Lower lobe of right lung (tissue), 2 donors: Measurements from ENCODE around the gene CD8B. TPM values are rescaled to one million over a fixed set of nuclear protein-coding genes. Genes with fewer than 3 reads are reported as not detected.

ENCODE experiments used
- ATAC-seq, 2 donors: fragments of 200-7000 bp; cut with Tn5 transposase; one replicate each; pipeline ENCODE4 v1.9.1; 2020 to 2022; ENCODE audit warnings: mild to moderate bottlenecking in 2 of 2, moderate library complexity in 2 of 2
- DNase-seq: peaks from one replicate; pipeline ENCODE4 v3.0.0-alpha.2; 2020
- H3K27ac ChIP-seq: fragments of 200-600 bp; one replicate; pipeline ENCODE4 v1.8.0; 2022
- H3K27me3 ChIP-seq: fragments of 200-600 bp; one replicate; pipeline ENCODE4 v1.8.0; 2022; ENCODE audit warnings: low read depth
- H3K36me3 ChIP-seq: fragments of 200-600 bp; one replicate; pipeline ENCODE4 v1.8.0; 2022; ENCODE audit warnings: mild to moderate bottlenecking
- H3K4me1 ChIP-seq: fragments of 200-600 bp; one replicate; pipeline ENCODE4 v1.8.0; 2022
- H3K4me3 ChIP-seq: fragments of 200-600 bp; one replicate; pipeline ENCODE4 v1.8.0; 2022; ENCODE audit warnings: mild to moderate bottlenecking
- H3K9me3 ChIP-seq: fragments of 200-600 bp; one replicate; pipeline ENCODE4 v1.8.0; 2022
- intact Hi-C: fragments of 100-400 bp; cut with DNase I; formaldehyde crosslinking; loops from one replicate; pipeline ENCODE4 v1.11.0; 2022
- total RNA-seq: library from RNA; stranded (reverse); fragmentation: NEBNext Ultra II Directional; extraction: Animal tissue kit (Norgen Biotek cat#: 25700); gene quantifications from one replicate; pipeline ENCODE4 v1.2.1, GENCODE V29; 2021
- TF ChIP-seq, protein P1 (sequence below): fragments of 200-600 bp; IDR thresholded peaks from one replicate; pipeline ENCODE4 v1.8.0; 2022; ENCODE audit warnings: antibody characterized with exemption, mild to moderate bottlenecking
- donor health status: DM: no; HTN: yes; CAD: no; lungs with severe emphysema.

The CD8B gene
- total RNA-seq, 1 donor from 2014 or later, result 1.5 TPM

DNA sequence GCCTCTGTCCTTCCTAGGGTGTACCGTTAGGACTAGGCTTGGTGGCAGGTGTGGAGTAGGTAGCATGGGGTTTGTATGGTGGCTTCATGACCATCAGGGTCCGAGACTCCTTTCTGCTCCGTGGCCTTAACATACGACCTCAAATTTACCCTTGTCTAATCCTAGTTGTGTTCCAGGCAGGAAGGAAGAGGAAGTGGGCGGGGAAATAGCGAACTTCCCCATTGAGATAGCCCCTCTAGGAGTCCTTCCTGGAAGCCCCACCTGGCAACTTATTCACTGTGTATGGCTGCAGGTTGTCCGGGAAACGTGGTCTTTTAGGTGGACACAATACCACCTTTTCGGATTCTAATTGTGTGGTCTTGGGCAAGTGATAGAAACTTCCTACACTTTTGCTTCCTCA, 80.3 kb downstream of the CD8B start:
- intact Hi-C loops, result no loop called here
- H3K27me3 ChIP-seq, result peaks cover 3% of the 10 kb centered on the region

DNA sequence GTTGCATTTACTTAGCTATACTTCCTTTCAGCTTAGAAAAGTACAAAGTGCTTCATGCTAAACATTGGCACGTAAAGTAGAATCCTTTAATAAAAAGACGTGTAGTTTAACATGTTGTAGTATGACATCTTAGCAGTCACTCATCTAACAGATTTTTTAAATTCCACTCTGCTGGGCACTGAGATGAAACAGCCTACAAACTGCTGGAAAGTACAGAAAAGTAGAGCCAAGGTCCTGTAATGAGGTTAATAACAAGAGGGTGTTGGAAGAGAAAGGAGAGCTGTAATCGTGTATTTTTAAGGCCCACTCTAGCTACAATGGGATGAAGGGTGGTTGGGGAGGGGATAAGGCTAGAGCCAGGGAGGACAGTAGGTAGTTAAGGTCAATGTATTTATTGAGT, 81.7 kb downstream of the CD8B start:
- Histone ChIP-seq H3K27me3 (no peaks in the 10 kb centered on the region), H3K4me3 (no peak overlapping the region), H3K4me1 (no peaks in the 10 kb centered on the region), H3K9me3 (no peaks in the 10 kb centered on the region), H3K27ac (no peak overlapping the region), H3K36me3 (peaks cover 10% of the 10 kb centered on the region)
- ATAC-seq, result no peak
- DNase-seq, result no peak
- intact Hi-C loops, result no loop called here
- TF ChIP-seq, protein P1, sequence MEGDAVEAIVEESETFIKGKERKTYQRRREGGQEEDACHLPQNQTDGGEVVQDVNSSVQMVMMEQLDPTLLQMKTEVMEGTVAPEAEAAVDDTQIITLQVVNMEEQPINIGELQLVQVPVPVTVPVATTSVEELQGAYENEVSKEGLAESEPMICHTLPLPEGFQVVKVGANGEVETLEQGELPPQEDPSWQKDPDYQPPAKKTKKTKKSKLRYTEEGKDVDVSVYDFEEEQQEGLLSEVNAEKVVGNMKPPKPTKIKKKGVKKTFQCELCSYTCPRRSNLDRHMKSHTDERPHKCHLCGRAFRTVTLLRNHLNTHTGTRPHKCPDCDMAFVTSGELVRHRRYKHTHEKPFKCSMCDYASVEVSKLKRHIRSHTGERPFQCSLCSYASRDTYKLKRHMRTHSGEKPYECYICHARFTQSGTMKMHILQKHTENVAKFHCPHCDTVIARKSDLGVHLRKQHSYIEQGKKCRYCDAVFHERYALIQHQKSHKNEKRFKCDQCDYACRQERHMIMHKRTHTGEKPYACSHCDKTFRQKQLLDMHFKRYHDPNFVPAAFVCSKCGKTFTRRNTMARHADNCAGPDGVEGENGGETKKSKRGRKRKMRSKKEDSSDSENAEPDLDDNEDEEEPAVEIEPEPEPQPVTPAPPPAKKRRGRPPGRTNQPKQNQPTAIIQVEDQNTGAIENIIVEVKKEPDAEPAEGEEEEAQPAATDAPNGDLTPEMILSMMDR, result no peak

More for the DNA sequence above, 80.3 kb downstream of the CD8B start:
- Histone ChIP-seq H3K27ac (no peak overlapping the region), H3K36me3 (no peaks in the 10 kb centered on the region), H3K9me3 (no peaks in the 10 kb centered on the region), H3K4me1 (no peaks in the 10 kb centered on the region), H3K4me3 (no peak overlapping the region)
- TF ChIP-seq, protein P1, result no peak
- no peak for DNase-seq
- no peak for ATAC-seq

DNA sequence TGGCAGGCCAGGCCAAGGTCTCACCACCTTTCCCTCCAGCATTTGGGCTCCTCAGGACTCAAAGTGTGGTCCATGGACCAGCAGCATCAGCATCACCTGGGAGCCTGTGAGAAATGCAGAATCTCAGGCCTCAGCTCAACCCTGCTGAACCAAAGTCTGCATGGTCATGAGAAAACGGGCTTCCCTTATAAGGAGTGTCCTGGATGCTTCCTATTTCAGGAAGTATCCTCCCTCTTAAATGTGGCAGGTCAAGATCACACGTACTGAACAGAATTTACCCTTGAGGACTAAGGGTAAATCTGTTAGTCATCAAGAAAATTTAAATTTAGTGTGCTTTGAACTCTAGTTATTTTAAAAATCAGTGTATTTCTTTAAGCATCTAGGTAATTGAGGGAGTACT, 82.7 kb downstream of the CD8B start:
- ATAC-seq, result no peak

DNA sequence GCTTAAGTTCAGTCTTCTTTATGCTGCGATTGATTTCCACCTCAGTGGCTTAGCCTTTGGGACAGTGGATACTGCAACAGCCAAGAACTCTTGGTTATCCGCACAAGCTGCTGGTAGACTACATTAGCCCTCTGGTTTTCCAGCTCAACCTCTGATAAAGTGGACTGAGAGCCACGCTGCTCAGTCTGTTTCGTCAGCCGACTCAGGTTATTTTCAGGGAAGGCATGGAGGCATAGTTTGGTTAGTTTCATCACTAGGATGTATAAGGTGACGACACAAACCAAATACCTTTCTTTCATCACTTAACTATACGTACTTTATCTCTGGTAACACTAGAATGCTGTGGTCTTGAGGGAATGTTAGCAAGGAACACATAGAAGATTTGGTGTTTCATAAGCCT, 85.2 kb downstream of the CD8B start:
- intact Hi-C loops, result no loop called here
- peaks cover 44% of the 10 kb centered on the region for H3K36me3 ChIP-seq
- no peaks in the 10 kb centered on the region for H3K4me1 ChIP-seq
- TF ChIP-seq, protein P1, result no peak
- ATAC-seq (no peak), DNase-seq (no peak)
- H3K27me3 ChIP-seq, result no peaks in the 10 kb centered on the region
- no peak overlapping the region for H3K4me3 ChIP-seq
- H3K9me3 ChIP-seq, result no peaks in the 10 kb centered on the region
- H3K27ac ChIP-seq, result no peak overlapping the region

More for the DNA sequence above, 82.7 kb downstream of the CD8B start:
- intact Hi-C loops, result no loop called here
- DNase-seq, result no peak
- H3K27ac ChIP-seq, result no peak overlapping the region
- H3K4me1 ChIP-seq, result no peaks in the 10 kb centered on the region
- peaks cover 20% of the 10 kb centered on the region for H3K36me3 ChIP-seq
- no peaks in the 10 kb centered on the region for H3K9me3 ChIP-seq
- TF ChIP-seq, protein P1, result no peak
- no peak overlapping the region for H3K4me3 ChIP-seq
- no peaks in the 10 kb centered on the region for H3K27me3 ChIP-seq

DNA sequence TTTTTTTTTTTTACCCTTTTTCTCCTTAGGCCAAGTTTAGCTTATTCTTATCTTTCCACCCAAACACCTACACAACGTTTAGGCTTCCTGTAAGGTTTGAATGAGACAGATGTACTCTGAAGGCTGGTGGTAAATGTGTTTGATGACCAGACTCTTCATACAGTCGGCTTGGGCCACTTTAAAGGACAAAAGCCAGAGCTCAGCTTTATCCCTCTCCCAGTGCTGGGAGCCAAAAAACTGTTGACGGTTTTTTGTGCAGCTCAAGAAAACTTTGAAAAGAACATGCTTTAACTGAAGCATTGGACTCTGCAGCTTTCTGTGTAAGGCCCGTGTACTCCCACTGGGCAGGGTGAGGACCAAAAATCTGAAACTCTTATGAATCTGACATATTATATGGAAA, 86.3 kb downstream of the CD8B start:
- Histone ChIP-seq H3K36me3 (peaks cover 56% of the 10 kb centered on the region), H3K27me3 (no peaks in the 10 kb centered on the region), H3K4me1 (no peaks in the 10 kb centered on the region), H3K4me3 (no peak overlapping the region), H3K27ac (no peak overlapping the region), H3K9me3 (no peaks in the 10 kb centered on the region)
- TF ChIP-seq, protein P1, result no peak
- intact Hi-C loops, result no loop called here
- DNase-seq (no peak), ATAC-seq (no peak)

DNA sequence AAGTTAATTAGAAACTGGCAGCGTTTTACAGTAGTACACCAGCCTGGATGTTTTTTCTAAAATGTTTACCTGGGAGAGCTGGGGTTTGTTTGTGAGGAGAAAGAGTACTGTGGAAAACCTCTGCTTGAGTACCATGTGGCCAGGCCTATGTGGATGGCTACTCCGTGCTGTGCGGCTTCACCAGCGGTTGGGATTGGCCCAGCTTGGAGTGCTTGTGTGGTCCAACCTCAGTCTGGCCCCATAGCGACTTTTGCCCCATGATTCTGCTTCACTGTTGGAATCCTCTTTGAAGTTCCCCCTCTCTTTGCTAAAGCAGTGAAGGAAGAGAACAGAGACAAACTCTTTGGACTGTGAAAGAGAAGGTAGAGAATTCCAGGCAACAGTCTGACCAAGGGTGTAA, 86.8 kb downstream of the CD8B start:
- TF ChIP-seq, protein P1, result no peak
- intact Hi-C loops, result no loop called here
- DNase-seq, result no peak
- H3K4me1 ChIP-seq, result no peaks in the 10 kb centered on the region
- no peaks in the 10 kb centered on the region for H3K27me3 ChIP-seq
- H3K4me3 ChIP-seq, result no peak overlapping the region
- H3K36me3 ChIP-seq, result peaks cover 61% of the 10 kb centered on the region
- no peaks in the 10 kb centered on the region for H3K9me3 ChIP-seq
- ATAC-seq, result no peak
- no peak overlapping the region for H3K27ac ChIP-seq
